GM12878 (cell line): Measurements from ENCODE around the gene LMBR1. TPM values are rescaled to one million over a fixed set of nuclear protein-coding genes. Genes with fewer than 3 reads are reported as not detected.

Source experiments
- ATAC-seq: fragments of 200-7000 bp; cut with Tn5 transposase; 3 replicates; pipeline ENCODE4 v1.9.1; 2020; ENCODE audit warnings: mild to moderate bottlenecking, moderate library complexity
- BruUV-seq: library from RNA; stranded (reverse); fragments of 400-500 nt; replicated peaks from 2 replicates; lab custom pipeline; 2021; lab: Mats Ljungman, UMichigan
- CTCF ChIA-PET: fragments of 300-600 bp; sonication (Branson Sonifier 250); formaldehyde crosslinking; extraction: SDS; loops from one replicate; lab custom pipeline; 2021; ENCODE audit warnings: inconsistent platforms; lab: Yijun Ruan, JAX
- POLR2A ChIA-PET: fragments of 350-600 bp; formaldehyde crosslinking; extraction: SDS; loops from one replicate; lab custom pipeline; 2021; ENCODE audit warnings: inconsistent platforms; lab: Charles Lee
- RAD21 ChIA-PET: fragments of 300-600 bp; sonication (Branson Sonifier 250); formaldehyde crosslinking; loops from one replicate; lab custom pipeline; 2023; ENCODE audit warnings: antibody characterized with exemption; ENCODE audit not compliant: unreplicated experiment; lab: Charles Lee
- SMC1A ChIA-PET: fragments of 300-600 bp; sonication (Branson Sonifier 250); formaldehyde crosslinking; loops from one replicate; lab custom pipeline; 2023; ENCODE audit not compliant: unreplicated experiment, uncharacterized antibody; lab: Charles Lee
- DNase-seq: peaks from one replicate; pipeline ENCODE4 v3.0.0-alpha.2; 2011; ENCODE audit warnings: low read depth, low spot score
- FAIRE-seq: peaks from 3 replicates; lab custom pipeline; 2011; peaks lifted over from hg19 to GRCh38; lab: Jason Lieb, UNC
- H2AFZ ChIP-seq: 2 replicates; pipeline ENCODE4 v1.6.0; 2011; ENCODE audit warnings: low read depth, low read length, control low read depth; ENCODE audit not compliant: control insufficient read depth
- H3K27ac ChIP-seq: 2 replicates; pipeline ENCODE4 v1.5.1; 2011; ENCODE audit warnings: control low read depth; ENCODE audit not compliant: control insufficient read depth, insufficient read depth
- H3K27me3 ChIP-seq, 2 experiments: replicated peaks in 1 of 2; 2 replicates each; pipeline versions ENCODE4 v1.6.0 to v1.6.1; 2011; ENCODE audit warnings: low read length in 1 of 2; ENCODE audit not compliant: control insufficient read depth in 2 of 2, insufficient read depth in 2 of 2
- H3K36me3 ChIP-seq, 2 experiments: 2 replicates each; pipeline ENCODE4 v1.5.1; 2011; ENCODE audit warnings: low read length in 1 of 2; ENCODE audit not compliant: control insufficient read depth in 2 of 2, insufficient read depth in 2 of 2
- H3K4me1 ChIP-seq: 2 replicates; pipeline ENCODE4 v1.6.1; 2011; ENCODE audit warnings: mild to moderate bottlenecking, low read length, moderate library complexity, mixed read lengths; ENCODE audit not compliant: control insufficient read depth, insufficient read depth
- H3K4me2 ChIP-seq: 2 replicates; pipeline ENCODE4 v1.6.0; 2011; ENCODE audit warnings: control low read depth; ENCODE audit not compliant: control insufficient read depth, insufficient read depth
- H3K4me3 ChIP-seq: fragments of 200-600 bp; sonication (generic); 2 replicates; pipeline ENCODE4 v1.5.1; 2016
- H3K79me2 ChIP-seq: 2 replicates; pipeline ENCODE4 v1.6.0; 2011; ENCODE audit warnings: low read length; ENCODE audit not compliant: control insufficient read depth, insufficient read depth
- H3K9ac ChIP-seq: 2 replicates; pipeline ENCODE4 v1.8.0; 2011; ENCODE audit warnings: low read length, control low read depth, mixed read lengths; ENCODE audit not compliant: control insufficient read depth, insufficient read depth
- H3K9me3 ChIP-seq: replicated peaks from 3 replicates; pipeline ENCODE4 v1.5.1; 2011; ENCODE audit warnings: mild to moderate bottlenecking, low read length; ENCODE audit not compliant: control insufficient read depth, insufficient read depth
- H4K20me1 ChIP-seq: 2 replicates; pipeline ENCODE4 v1.6.0; 2011; ENCODE audit not compliant: control insufficient read depth, insufficient read depth
- DPF2 ChIP-seq: fragments of 450-650 bp; IDR thresholded peaks from 2 replicates; pipeline ENCODE4 v1.6.1; 2017; ENCODE audit warnings: mild to moderate bottlenecking
- IRF4 ChIP-seq: IDR thresholded peaks from 2 replicates; pipeline ENCODE4 v1.6.1; 2011; ENCODE audit warnings: low read depth, low read length
- IRF5 ChIP-seq: fragments of 450-650 bp; IDR thresholded peaks from 2 replicates; pipeline ENCODE4 v1.6.1; 2017; ENCODE audit warnings: borderline replicate concordance
- JUNB ChIP-seq: IDR thresholded peaks from 2 replicates; pipeline ENCODE4 v1.6.1; 2016; ENCODE audit warnings: antibody characterized with exemption, mild to moderate bottlenecking
- NFXL1 ChIP-seq: fragments of 450-650 bp; IDR thresholded peaks from 2 replicates; pipeline ENCODE4 v1.6.1; 2017; ENCODE audit warnings: antibody characterized with exemption, mild to moderate bottlenecking, borderline replicate concordance
- POLR2AphosphoS5 ChIP-seq: IDR thresholded peaks from 2 replicates; pipeline ENCODE4 v1.6.1; 2011; ENCODE audit warnings: mild to moderate bottlenecking, low read length, inconsistent platforms
- SREBF1 ChIP-seq: IDR thresholded peaks from 2 replicates; pipeline ENCODE4 v1.6.1; 2012; ENCODE audit warnings: mild to moderate bottlenecking, low read length
- STAT1 ChIP-seq: fragments of 450-650 bp; conservative IDR thresholded peaks from 2 replicates; pipeline ENCODE4 v1.6.1; 2014; ENCODE audit warnings: antibody characterized with exemption, mild to moderate bottlenecking
- USF2 ChIP-seq: IDR thresholded peaks from 2 replicates; pipeline ENCODE4 v1.6.1; 2011; ENCODE audit warnings: low read depth, low read length, improper control_type of control experiment, borderline replicate concordance
- ZSCAN29 ChIP-seq: fragments of 450-650 bp; IDR thresholded peaks from 2 replicates; pipeline ENCODE4 v1.6.1; 2017; ENCODE audit warnings: mild to moderate bottlenecking, moderate library complexity
- WGBS: methylation state at CpG from one replicate; pipeline ENCODE4 v1.1.6; 2016; ENCODE audit warnings: low lambda C conversion rate; ENCODE audit not compliant: insufficient replicate concordance, insufficient coverage; ENCODE audit errors: missing lambda C conversion rate; 5-methylcytosine and 5-hydroxymethylcytosine counted together
- in situ Hi-C: fragments of 300-500 bp; cut with MboI; formaldehyde crosslinking; loops from 9 replicates; pipeline ENCODE4 v1.14.3; 2018; ENCODE audit warnings: mixed read lengths
- intact Hi-C: fragments of 100-400 bp; cut with micrococcal nuclease; formaldehyde crosslinking; loops from one replicate; pipeline ENCODE4 v1.14.2; 2022; ENCODE audit not compliant: unreplicated experiment
- polyA plus RNA-seq, 11 experiments: library from polyadenylated mRNA; depleted of rRNA in 4 of 11; unstranded in 6 of 11; stranded (reverse) in 5 of 11; fragments of >200 nt; fragmentation: Nextera tagmentation in 4 of 11; fragmentation: Illumina TruSeq in 1 of 11; extraction: Ambion mirVana in 4 of 11; extraction: Trizol in 1 of 11; gene quantifications; 1 replicate in 1 of 11; 2 replicates in 10 of 11; pipeline versions ENCODE4 v1.2.1 to v1.2.3, GENCODE V29; 2011 to 2016; ENCODE audit warnings: inconsistent platforms in 2 of 11, missing spikeins in 2 of 11, low read depth in 1 of 11
- total RNA-seq, 4 experiments: library from RNA; depleted of rRNA in 3 of 4; stranded (reverse); fragments of >200 nt in 3 of 4; fragmentation: Illumina TruSeq in 1 of 4; extraction: Trizol in 1 of 4; gene quantifications; 2 replicates each; pipeline versions ENCODE4 v1.2.1 to v1.2.3, GENCODE V29; 2013 to 2021
- TF ChIP-seq, protein P1 (sequence below): fragments of 450-650 bp; IDR thresholded peaks from 2 replicates; pipeline ENCODE4 v1.6.1; 2017; ENCODE audit warnings: mild to moderate bottlenecking, moderate library complexity
- TF ChIP-seq, protein P2 (sequence below): fragments of 450-650 bp; IDR thresholded peaks from 2 replicates; pipeline ENCODE4 v1.6.1; 2017; ENCODE audit warnings: mild to moderate bottlenecking

LMBR1 gene
- total and polyA plus RNA-seq, 10 of the 15 experiments (the other 5 are each of a cell fraction or from before 2014, with no cell fraction given): 4.0 to 63.5 (median 28.8) TPM

DNA sequence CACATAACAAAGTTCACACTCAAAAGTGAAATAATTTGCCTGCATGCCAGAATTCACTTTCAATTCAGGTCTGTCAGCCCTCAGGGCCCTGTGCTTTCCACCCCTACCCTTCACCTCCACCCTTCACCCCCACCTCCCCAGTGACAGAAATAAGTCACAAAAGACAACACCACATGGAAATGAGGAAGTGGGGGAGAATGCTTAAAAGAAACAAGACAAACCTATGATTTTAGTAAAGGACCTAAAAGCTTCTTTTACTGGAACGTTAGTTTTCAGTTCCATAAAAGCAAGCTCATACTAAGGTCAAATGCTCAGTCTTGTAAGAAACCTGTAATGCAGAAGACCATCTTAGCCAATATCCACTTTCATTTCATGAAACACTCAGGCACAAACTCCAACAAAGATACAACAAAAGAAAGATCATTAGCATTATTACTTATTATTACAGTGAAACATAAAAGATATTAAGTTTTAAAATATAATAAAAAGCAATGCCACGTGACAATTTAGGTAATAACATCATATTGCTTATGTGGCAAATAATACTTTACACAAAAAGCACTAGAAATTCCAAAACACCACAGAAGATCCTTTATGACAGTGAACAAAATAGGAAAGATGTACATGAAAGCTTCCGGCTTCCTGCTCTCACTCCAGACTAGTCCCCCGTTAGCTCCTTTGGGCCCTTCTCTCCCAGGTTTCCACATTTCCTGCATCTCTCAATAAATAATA lies 112.1 kb downstream of the LMBR1 start (continued):
- no peak for TF ChIP-seq IRF5
- TF ChIP-seq USF2: no peak
- TF ChIP-seq POLR2AphosphoS5: no peak
- no peak for TF ChIP-seq SREBF1
- no peak for TF ChIP-seq ZSCAN29
- TF ChIP-seq NFXL1: no peak

- in situ Hi-C loops: no loop called here
- 0 out of 2 replicates have a peak overlapping the region, but pooled peaks have one; percentile 27 for H3K27ac ChIP-seq
- ChIA-PET POLR2A (no interaction called here), SMC1A (interaction anchor here (0.9 to 5.3 kb wide), 14 partner anchors 8 to 578 kb away, joined by 3 to 56 read pairs (median 4); partner anchors contain the start of gene RNF32), CTCF (interaction anchor here (0.6 to 2.1 kb wide), 11 partner anchors 8 to 115 kb away, joined by 3 to 8 read pairs (median 4); no protein-coding TSS in a partner anchor), RAD21 (interaction anchor here (1.1 to 2.3 kb wide), 4 partner anchors 10 to 138 kb away, joined by 4 to 9 read pairs (median 6); no protein-coding TSS in a partner anchor)
- no peak for ATAC-seq
- no peaks in the 10 kb centered on the region; the same call in 1 of the 3 replicates for H3K9me3 ChIP-seq
- no peak overlapping the region for H2AFZ ChIP-seq
- no peaks in the 10 kb centered on the region for H4K20me1 ChIP-seq
- H3K79me2 ChIP-seq: no peaks in the 10 kb centered on the region
- H3K36me3 ChIP-seq: no peaks in the 10 kb centered on the region; a peak in 1 of 4 replicates
- no peak for FAIRE-seq
- WGBS: 99% methylated on average over 3 of the region's 3 CpGs
- peaks cover 26% of the 10 kb centered on the region for H3K4me1 ChIP-seq
- TF ChIP-seq JUNB (no peak), STAT1 (no peak), DPF2 (no peak), IRF4 (no peak), SREBF1 (no peak)
- TF ChIP-seq, protein P1, sequence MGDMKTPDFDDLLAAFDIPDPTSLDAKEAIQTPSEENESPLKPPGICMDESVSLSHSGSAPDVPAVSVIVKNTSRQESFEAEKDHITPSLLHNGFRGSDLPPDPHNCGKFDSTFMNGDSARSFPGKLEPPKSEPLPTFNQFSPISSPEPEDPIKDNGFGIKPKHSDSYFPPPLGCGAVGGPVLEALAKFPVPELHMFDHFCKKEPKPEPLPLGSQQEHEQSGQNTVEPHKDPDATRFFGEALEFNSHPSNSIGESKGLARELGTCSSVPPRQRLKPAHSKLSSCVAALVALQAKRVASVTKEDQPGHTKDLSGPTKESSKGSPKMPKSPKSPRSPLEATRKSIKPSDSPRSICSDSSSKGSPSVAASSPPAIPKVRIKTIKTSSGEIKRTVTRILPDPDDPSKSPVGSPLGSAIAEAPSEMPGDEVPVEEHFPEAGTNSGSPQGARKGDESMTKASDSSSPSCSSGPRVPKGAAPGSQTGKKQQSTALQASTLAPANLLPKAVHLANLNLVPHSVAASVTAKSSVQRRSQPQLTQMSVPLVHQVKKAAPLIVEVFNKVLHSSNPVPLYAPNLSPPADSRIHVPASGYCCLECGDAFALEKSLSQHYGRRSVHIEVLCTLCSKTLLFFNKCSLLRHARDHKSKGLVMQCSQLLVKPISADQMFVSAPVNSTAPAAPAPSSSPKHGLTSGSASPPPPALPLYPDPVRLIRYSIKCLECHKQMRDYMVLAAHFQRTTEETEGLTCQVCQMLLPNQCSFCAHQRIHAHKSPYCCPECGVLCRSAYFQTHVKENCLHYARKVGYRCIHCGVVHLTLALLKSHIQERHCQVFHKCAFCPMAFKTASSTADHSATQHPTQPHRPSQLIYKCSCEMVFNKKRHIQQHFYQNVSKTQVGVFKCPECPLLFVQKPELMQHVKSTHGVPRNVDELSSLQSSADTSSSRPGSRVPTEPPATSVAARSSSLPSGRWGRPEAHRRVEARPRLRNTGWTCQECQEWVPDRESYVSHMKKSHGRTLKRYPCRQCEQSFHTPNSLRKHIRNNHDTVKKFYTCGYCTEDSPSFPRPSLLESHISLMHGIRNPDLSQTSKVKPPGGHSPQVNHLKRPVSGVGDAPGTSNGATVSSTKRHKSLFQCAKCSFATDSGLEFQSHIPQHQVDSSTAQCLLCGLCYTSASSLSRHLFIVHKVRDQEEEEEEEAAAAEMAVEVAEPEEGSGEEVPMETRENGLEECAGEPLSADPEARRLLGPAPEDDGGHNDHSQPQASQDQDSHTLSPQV: no peak
- TF ChIP-seq, protein P2, sequence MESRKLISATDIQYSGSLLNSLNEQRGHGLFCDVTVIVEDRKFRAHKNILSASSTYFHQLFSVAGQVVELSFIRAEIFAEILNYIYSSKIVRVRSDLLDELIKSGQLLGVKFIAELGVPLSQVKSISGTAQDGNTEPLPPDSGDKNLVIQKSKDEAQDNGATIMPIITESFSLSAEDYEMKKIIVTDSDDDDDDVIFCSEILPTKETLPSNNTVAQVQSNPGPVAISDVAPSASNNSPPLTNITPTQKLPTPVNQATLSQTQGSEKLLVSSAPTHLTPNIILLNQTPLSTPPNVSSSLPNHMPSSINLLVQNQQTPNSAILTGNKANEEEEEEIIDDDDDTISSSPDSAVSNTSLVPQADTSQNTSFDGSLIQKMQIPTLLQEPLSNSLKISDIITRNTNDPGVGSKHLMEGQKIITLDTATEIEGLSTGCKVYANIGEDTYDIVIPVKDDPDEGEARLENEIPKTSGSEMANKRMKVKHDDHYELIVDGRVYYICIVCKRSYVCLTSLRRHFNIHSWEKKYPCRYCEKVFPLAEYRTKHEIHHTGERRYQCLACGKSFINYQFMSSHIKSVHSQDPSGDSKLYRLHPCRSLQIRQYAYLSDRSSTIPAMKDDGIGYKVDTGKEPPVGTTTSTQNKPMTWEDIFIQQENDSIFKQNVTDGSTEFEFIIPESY: no peak
- H3K27me3 ChIP-seq: no peaks in the 10 kb centered on the region
- no peak overlapping the region for H3K4me3 ChIP-seq
- no peak overlapping the region for H3K9ac ChIP-seq
- no peak for DNase-seq
- BruUV-seq: no TSS peak
- H3K4me2 ChIP-seq: no peak overlapping the region
- intact Hi-C loops: no loop called here
These were observed 114.3 kb downstream of the LMBR1 start for GRCh38 chr7:156778668-156779067.
